BLaER1 (cell line): Measurements from ENCODE around the gene VPS37B.
A peak's percentile ranks its signal among the peaks of the same experiment; 100 is the strongest.

ENCODE experiments used
- H3K27ac ChIP-seq: shearing (Covaris generic); formaldehyde crosslinking; 2 replicates; pipeline ENCODE4 v1.8.1; 2022
- H3K27me3 ChIP-seq: shearing (Covaris generic); formaldehyde crosslinking; 2 replicates; pipeline ENCODE4 v1.8.1; 2022
- H3K36me3 ChIP-seq: shearing (Covaris generic); formaldehyde crosslinking; 2 replicates; pipeline ENCODE4 v1.8.1; 2022
- H3K4me1 ChIP-seq: shearing (Covaris generic); formaldehyde crosslinking; 2 replicates; pipeline ENCODE4 v1.8.1; 2022
- H3K4me2 ChIP-seq: shearing (Covaris generic); formaldehyde crosslinking; 2 replicates; pipeline ENCODE4 v1.8.1; 2022
- H3K4me3 ChIP-seq: shearing (Covaris generic); formaldehyde crosslinking; 2 replicates; pipeline ENCODE4 v1.8.1; 2022
- H3K9ac ChIP-seq: shearing (Covaris generic); formaldehyde crosslinking; 2 replicates; pipeline ENCODE4 v1.8.1; 2022
- H3K9me3 ChIP-seq: shearing (Covaris generic); formaldehyde crosslinking; 2 replicates; pipeline ENCODE4 v1.8.1; 2022
- H4K20me1 ChIP-seq: shearing (Covaris generic); formaldehyde crosslinking; 2 replicates; pipeline ENCODE4 v1.8.1; 2022
- Cebpa-rat ChIP-seq: shearing (Covaris generic); IDR thresholded peaks from 2 replicates; pipeline ENCODE4 v1.8.1; 2022

VPS37B gene

DNA sequence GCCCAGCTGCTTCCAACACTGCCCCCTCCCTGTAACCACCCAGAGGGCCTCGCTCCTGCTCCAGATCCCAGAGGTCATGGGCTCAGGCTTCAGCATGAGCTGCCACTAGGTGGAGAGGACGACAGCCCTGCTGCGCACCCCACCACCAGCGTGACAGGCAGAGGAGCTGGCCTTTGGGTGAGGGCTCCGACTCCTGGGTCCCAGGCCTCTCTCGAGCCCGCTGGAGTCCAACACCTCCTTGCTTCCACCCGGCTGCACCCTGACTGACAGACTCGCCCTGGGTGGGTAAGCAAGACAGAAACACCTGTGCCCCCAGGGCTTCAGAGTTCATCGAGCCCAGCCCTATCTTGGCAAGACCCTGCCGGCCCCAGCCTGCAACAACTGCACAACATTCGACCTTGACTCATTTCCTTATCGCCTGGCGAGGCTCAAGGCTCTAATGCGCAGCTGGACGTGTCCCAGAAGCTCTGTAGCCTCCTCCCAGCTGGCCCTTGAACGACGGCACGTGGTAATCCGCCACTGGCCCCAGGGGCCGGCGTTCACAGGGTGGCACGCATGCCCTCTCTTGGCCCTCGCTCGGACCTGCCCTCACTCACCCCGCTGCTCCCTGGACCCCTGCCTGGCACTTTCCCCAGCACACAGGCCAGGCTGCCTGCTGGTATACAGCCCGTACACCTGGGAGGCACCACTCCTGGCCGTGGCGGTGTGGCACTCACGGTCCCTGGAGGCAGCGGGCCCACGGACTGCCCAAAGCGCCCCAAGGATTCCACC, 28.0 kb downstream of the VPS37B start:
- H3K9ac ChIP-seq, result peak overlapping the region; percentile 69
- TF ChIP-seq Cebpa-rat, result no peak
- no peaks in the 10 kb centered on the region for H3K27me3 ChIP-seq
- peaks cover 94% of the 10 kb centered on the region for H3K4me1 ChIP-seq
- H3K4me3 ChIP-seq, result peak overlapping the region; percentile 45
- peak overlapping the region; percentile 80 for H3K27ac ChIP-seq
- peaks cover 46% of the 10 kb centered on the region for H4K20me1 ChIP-seq
- H3K9me3 ChIP-seq, result no peaks in the 10 kb centered on the region
- H3K4me2 ChIP-seq, result peak overlapping the region; percentile 94
- H3K36me3 ChIP-seq, result peaks cover 50% of the 10 kb centered on the region

GRCh38 chr12:122866950-122867607, 28.8 kb downstream of the VPS37B start:
- peaks cover 51% of the 10 kb centered on the region for H4K20me1 ChIP-seq
- H3K9me3 ChIP-seq, result no peaks in the 10 kb centered on the region
- peak overlapping the region; percentile 94 for H3K4me2 ChIP-seq
- H3K4me3 ChIP-seq, result peak overlapping the region; percentile 15
- TF ChIP-seq Cebpa-rat, result no peak
- no peaks in the 10 kb centered on the region for H3K27me3 ChIP-seq
- peak overlapping the region; percentile 80 for H3K27ac ChIP-seq
- H3K36me3 ChIP-seq, result peaks cover 50% of the 10 kb centered on the region
- H3K9ac ChIP-seq, result peak overlapping the region; percentile 69; the same call in 1 of the 2 replicates
- peaks cover 94% of the 10 kb centered on the region for H3K4me1 ChIP-seq

DNA sequence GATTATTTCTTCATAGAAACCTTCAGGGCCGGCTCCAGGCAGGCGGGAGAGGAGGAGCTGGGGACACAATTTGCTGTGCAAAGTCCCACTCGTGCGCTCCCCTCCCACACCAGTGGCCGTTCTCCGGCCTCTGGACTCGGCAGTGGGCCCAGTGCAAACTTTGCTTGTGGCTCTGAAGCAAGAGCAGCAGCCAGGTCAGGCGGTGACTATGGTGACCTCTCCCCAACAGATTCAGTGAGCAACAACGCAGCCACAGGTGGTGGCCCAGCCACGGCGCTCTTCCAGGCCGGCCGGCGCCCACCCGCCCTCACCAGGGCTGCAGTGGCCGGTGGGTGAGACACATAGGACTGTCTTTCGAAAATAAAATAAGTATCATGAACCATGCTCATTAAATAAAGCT, 29.5 kb downstream of the VPS37B start:
- no peak for TF ChIP-seq Cebpa-rat
- Histone ChIP-seq H3K4me2 (peak overlapping the region; percentile 94), H3K4me3 (peak overlapping the region; percentile 16; the same call in 1 of the 2 replicates), H4K20me1 (peaks cover 58% of the 10 kb centered on the region), H3K27me3 (no peaks in the 10 kb centered on the region), H3K4me1 (peaks cover 100% of the 10 kb centered on the region), H3K9ac (peak overlapping the region; percentile 69; the same call in 1 of the 2 replicates), H3K36me3 (peaks cover 57% of the 10 kb centered on the region), H3K9me3 (no peaks in the 10 kb centered on the region), H3K27ac (peak overlapping the region; percentile 80)

DNA sequence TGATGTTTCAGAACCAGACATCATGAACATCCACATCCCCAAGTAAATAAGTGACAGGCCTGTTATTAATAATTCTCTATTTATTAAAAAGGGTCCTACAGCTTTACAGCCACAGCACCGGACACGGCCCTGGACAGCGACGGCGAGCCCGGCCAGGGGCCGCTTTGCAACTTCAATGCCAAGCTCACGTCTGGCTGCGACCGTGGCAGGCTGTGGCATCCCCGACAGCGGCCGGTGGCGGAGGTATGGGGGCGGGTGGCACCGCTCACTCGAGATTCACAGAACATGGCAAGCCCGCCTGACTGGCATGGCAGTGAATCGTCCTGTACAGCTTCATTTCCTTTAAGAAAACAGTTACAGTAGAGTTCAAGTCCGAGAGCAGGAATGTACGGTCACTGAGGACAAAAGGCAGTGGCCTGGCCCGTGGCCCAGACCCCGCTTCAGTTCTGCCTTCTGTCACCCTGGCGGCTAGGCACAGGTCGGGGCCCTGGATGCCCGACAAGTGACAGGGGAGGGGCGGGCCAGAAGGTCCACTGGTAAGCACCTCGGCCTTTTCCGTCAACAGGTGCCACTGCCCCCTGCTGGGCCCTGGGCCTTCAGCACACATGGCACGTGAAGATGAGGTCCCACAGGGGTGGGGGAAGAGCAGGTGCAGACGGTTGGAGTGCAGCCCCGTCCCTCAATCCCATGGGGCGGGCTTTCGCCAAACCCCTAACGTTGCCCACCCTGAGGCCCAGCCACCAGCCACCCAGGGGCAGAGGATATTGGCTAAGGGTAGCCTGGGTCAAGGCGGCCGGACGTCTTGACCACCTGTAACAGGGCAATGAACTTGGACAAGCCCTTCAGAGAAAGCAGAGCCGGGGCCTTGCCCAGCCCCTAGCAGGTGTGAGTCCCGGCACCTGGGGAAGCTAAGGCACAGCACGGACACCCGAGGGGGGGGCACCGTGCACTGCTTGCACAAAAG, 30.4 kb downstream of the VPS37B start:
- Histone ChIP-seq H4K20me1 (peaks cover 67% of the 10 kb centered on the region), H3K36me3 (peaks cover 62% of the 10 kb centered on the region), H3K4me1 (peaks cover 100% of the 10 kb centered on the region), H3K27me3 (no peaks in the 10 kb centered on the region), H3K4me2 (peak overlapping the region; percentile 94), H3K9ac (peak overlapping the region; percentile 69), H3K4me3 (peak overlapping the region; percentile 16; the same call in 1 of the 2 replicates), H3K9me3 (no peaks in the 10 kb centered on the region), H3K27ac (peak overlapping the region; percentile 80)
- TF ChIP-seq Cebpa-rat, result no peak

- peak overlapping the region; percentile 69 for H3K9ac ChIP-seq
- TF ChIP-seq Cebpa-rat, result no peak
- peak overlapping the region; percentile 94 for H3K4me2 ChIP-seq
- H3K9me3 ChIP-seq, result no peaks in the 10 kb centered on the region
- H3K36me3 ChIP-seq, result peaks cover 60% of the 10 kb centered on the region
- peaks cover 100% of the 10 kb centered on the region for H3K4me1 ChIP-seq
- H3K4me3 ChIP-seq, result no peak overlapping the region
- no peaks in the 10 kb centered on the region for H3K27me3 ChIP-seq
- peaks cover 74% of the 10 kb centered on the region for H4K20me1 ChIP-seq
- H3K27ac ChIP-seq, result peak overlapping the region; percentile 80
Observed at GRCh38 chr12:122864894-122865253, 31.1 kb downstream of the VPS37B start.

DNA sequence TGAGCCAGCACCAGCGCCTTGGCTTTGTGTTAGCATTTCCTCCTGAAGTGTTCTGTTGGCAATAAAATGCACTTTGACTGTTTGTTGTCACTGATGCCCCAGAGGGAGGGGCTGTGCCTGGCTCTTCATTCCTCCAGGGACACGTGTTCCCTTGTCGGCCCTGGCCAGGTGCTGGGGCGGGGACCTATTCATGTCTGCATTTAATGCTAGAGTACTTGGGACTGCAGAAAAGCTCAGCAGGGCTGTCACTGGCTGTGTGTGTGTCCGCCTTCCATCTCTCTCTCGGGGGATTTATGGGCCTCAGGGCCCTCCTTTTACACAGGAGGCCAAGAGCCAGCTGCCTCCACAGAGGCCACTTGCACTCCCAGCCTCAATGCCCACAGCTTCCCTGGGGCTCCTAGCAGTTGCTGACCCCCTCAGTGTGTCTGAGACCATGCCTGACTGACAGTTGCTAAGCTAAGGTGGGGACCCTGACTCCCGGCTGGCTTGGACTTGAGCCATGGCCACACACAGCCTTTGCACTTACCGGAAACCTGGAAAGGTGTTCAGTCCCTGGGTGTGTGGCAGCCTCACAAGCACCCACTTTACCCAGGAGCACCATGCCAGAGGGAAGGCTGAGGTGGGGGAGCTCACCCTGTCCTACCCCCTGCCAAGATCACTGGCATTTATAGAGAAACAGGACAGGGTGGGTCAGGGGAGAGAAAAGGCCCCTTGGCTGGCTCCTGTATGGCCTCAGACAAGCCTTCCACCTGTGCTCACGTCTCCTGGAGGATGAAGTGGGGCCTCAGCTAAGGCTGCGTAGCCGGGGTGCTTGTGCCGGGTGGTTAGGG, 32.8 kb downstream of the VPS37B start:
- Histone ChIP-seq H3K27ac (peak overlapping the region; percentile 77), H3K4me3 (0 out of 2 replicates have a peak overlapping the region, but pooled peaks have one; percentile 16), H3K4me2 (peak overlapping the region; percentile 91), H3K4me1 (peaks cover 92% of the 10 kb centered on the region), H3K9ac (peak overlapping the region; percentile 71), H3K9me3 (no peaks in the 10 kb centered on the region), H3K36me3 (peaks cover 60% of the 10 kb centered on the region), H3K27me3 (no peaks in the 10 kb centered on the region), H4K20me1 (peaks cover 84% of the 10 kb centered on the region)
- TF ChIP-seq Cebpa-rat, result no peak

DNA sequence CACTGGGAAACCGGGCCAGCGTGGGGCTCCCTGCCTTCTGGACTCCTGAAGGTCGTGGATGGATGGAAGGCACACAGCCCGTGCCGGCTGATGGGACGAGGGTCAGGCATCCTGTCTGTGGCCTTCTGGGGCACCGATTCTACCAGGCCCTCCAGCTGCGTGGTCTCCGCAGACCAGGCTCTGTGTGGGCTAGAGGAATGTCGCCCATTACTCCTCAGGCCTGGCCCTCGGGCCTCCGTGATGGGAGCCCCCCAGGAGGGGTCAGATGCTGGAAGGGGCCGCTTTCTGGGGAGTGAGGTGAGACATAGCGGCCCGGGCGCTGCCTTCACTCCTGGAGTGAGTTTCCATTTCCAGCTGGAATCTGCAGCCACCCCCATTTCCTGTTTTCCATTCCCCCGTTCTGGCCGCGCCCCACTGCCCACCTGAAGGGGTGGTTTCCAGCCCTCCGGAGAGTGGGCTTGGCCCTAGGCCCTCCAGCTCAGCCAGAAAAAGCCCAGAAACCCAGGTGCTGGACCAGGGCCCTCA, 33.8 kb downstream of the VPS37B start:
- Histone ChIP-seq H3K36me3 (peaks cover 65% of the 10 kb centered on the region), H3K27ac (peak overlapping the region; percentile 77), H3K4me3 (no peak overlapping the region), H3K27me3 (no peaks in the 10 kb centered on the region), H3K4me2 (peak overlapping the region; percentile 91), H3K4me1 (peaks cover 83% of the 10 kb centered on the region), H3K9me3 (no peaks in the 10 kb centered on the region), H4K20me1 (peaks cover 86% of the 10 kb centered on the region), H3K9ac (peak overlapping the region; percentile 32; the same call in 1 of the 2 replicates)
- TF ChIP-seq Cebpa-rat, result no peak

DNA sequence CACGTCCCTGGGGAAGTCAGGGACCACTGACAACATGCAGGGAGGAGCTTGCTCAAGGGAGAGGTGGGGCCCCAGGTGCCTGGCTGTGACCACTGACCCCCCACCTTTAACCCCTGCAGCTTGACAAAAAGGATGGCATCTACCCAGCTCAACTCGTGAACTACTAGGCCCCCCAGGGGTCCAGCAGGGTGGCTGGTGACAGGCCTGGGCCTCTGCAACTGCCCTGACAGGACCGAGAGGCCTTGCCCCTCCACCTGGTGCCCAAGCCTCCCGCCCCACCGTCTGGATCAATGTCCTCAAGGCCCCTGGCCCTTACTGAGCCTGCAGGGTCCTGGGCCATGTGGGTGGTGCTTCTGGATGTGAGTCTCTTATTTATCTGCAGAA, 34.3 kb downstream of the VPS37B start:
- H3K4me3 ChIP-seq, result no peak overlapping the region
- no peaks in the 10 kb centered on the region for H3K27me3 ChIP-seq
- peaks cover 66% of the 10 kb centered on the region for H3K36me3 ChIP-seq
- H3K9me3 ChIP-seq, result no peaks in the 10 kb centered on the region
- peak overlapping the region; percentile 91 for H3K4me2 ChIP-seq
- peak overlapping the region; percentile 32; the same call in 1 of the 2 replicates for H3K9ac ChIP-seq
- H3K4me1 ChIP-seq, result peaks cover 79% of the 10 kb centered on the region
- peaks cover 81% of the 10 kb centered on the region for H4K20me1 ChIP-seq
- H3K27ac ChIP-seq, result peak overlapping the region; percentile 77
- no peak for TF ChIP-seq Cebpa-rat
